ENCODE measurements around the gene SH2B3.

SH2B3 gene

DNA sequence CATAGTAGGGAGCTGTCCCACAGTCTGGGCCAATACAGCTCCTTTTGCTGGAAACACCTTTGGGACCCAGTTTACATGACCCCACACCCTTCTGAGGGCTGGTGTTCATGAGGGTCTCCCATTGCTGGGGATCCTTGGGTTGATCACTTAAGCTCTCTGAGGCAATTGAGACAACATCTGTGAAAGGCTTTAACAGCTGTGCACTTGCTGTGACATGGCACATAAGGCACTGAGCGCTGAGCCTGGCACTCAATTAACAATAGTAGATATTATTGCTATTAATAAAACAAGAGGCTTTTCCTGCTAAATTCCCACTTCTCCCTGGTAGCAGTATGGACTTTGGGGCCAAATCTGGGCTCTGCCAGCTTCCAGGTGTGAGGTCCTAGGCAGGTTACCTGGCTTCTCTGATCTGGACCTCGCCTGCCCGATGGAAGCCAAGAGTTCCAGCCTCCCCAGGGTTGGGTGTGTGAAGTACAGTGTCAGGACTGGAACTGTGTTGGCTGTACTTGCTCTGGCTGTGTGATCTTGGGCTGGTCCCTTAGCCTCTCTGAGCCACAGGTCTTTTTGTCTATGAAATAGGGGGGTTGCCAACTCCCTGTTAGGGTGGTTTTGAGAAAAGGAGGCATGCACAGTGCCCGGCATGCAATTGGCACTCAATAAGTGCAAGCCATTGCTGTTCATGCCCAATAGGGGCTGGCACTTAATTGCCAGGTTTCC, 3.1 kb downstream of the SH2B3 start:
- DNase-seq (ENCODE audit: low read depth in 3 of 3, low spot score in 1 of 3), result no peak

DNA sequence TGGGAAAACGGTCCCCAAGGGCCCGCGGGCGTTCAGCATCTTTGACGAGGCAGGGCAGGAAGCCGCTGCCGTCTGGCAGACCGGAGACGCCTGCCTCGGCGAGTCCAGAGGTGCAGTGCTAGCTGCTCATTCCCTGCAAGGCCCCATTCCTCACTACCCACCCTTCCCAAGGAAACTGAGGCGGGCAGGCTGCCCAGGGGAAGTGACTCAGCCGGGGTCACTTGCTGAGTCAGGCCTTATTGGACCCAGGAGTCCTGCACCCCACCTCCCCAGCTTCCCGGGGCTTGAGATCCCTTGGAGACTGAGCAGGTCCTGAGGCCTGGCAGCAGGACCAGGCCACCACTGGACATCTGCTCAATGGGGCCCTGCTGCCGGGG, 3.7 kb downstream of the SH2B3 start:
- no peak for DNase-seq (ENCODE audit: low read depth in 3 of 3, low spot score in 1 of 3)

DNA sequence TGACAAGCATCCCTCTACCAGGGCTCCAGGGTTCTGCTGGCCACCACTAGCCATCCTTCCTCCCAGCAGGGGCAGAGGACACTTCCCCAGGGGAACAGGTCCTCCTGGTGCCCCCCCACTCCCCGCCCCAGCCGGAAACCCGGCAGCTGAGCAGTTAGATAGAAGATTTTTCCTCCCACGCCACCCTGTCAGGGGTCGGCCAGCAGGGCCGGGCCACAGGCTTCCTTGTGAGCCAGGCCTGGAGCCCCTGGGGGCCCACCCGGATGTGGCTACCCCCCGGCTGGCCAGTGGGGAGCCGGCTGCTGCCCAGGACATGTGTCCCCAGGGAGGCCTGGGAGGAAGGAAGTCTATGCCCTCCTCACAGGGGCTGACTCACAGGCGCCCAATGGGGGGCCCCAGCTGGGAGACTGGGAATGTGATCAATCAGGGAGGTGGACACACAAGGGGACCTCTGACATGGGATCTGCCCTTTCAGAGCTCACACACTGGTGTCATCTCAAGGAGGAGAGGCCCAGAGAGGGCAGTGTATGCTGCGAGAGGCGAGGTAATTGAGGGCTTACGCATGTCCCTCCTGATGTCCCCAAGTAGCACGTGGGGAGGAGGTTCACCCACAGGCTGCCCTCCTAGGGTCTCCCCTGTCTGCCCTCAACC, 4.2 kb downstream of the SH2B3 start:
- no peak for DNase-seq (ENCODE audit: low read depth in 3 of 3, low spot score in 1 of 3)

DNA sequence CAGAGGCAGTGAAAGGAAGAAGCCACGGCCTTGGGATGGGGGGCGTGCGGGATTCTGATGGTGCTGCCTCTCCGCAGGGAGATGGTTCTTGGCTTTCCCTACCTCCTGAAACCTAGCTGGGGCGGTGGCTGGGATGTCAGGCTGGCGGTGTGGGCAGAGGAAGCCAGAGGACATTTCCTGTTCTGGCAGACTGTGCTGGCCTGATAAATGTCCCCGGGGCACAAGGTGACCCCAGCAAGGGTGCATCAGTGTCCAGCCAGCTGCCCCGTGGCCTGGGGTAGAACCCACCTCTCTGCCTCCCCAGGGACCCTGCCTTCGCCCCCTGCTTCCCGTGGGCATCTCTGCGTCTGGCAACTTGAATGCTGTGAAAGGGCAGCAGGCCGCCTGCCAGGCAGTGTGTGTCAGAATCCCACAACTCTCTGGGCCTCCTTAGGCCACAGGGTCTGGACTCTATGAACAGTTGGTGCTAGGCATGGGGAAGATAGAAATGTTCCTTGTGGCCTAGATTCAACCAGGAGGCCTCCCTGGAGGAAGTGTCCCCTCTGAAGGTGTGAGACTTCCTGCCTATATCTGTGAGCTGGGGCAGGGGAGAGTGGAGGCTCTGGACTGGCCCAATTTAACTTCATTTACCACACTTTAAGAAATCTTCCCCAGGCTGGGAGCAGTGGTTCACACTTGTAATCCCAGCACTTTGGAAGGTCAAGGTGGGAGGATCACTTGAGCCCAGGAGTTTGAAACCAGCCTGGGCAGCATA, 4.9 kb downstream of the SH2B3 start:
- DNase-seq (ENCODE audit: low read depth in 3 of 3, low spot score in 1 of 3), result no peak

DNA sequence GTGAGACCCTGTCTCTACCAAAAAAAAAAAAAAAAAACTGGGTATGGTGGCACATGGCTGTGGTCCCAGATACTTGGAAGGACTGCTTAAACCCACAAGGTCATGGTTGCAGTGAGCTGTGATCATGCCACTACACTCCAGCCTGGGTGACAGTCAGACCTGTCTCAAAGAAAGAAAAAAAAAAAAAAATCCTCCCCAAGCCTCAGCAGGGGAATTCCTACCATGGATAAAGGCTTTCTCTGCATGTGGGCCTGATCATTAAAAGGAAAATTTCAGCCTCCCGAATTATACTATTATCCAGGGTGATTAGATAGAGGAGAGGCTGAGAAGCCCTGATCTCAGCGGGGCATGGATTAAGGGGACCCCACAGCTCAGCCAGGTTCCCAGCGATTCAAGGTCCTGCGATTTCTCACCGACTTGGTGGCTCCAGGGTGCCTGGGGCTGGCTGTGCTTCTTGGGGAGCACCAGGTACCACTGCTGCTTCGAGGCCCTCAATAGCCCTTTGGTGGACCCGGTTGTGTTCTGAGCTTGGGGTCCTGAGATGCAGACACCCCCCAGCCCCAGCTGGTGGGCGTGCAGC, 5.6 kb downstream of the SH2B3 start:
- DNase-seq (ENCODE audit: low read depth in 3 of 3, low spot score in 1 of 3), result no peak

DNA sequence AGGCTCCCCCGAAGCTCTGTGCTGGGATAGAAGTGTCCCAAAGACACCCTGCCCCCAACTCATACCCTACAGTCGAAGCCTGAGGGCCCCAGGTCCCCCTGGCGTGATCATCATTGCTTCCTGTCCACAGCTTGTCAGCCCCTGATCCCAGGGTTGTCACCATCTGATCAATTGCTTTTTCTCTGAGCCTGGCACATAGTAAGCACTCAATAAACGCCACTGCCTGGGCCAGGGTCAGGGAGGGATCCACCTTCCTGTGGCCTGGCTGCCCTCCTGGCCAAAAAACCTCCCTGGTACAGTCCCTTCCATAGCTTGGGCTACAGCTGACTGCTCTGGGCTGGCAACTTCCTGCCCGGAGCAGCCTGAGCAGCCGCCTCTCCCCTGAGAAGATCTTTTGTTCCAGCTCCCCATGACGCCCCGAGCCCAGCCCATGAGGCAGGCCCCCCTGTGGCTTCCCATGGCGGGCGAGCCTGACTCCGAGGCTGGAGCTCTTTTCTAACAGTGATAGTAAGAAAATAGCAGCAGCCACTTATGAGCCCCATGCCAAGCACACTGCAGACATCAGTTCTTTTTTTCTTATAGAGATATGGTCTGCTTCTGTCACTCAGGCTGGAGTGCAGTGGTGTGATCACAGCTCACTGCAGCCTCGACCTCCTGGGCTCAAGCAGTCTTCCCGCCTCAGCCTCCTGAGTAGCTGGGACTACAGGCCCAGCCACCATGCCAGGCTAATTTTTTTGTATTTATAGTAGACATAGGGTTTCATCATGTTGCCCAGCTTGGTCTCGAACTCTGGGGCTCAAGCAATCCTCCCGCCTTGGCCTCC, 6.5 kb downstream of the SH2B3 start:
- no peak for DNase-seq (ENCODE audit: low read depth in 3 of 3, low spot score in 1 of 3)

DNA sequence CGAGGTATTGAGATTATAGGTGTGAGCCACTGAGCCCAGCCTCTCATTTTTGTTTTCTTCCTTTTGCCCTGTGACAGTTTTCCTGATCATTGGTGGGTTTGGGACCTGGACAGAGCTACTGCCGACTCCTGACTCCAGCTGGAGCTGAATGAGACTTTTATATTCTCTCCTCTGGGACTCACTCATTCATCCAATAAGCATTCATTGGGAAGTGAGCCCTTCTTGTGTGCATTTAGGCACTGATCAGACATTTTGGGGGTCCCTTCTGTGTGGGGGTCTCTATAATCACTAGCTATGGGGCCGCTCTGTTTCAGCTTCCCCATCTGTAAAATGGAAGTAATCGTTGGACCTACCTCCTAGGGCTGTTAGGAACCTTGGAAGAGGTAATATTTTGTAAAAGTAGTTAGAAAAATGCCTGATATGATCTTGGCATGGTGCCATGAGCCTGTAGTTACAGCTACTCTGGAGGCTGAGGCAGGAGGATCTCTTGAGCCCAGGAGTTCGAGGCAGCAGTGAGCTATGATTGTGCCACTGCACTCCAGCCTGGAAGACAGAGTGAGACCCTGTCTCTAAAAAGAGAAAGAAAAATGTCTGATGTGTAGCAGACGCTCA, 7.2 kb downstream of the SH2B3 start:
- DNase-seq (ENCODE audit: low read depth in 3 of 3, low spot score in 1 of 3), result no peak

DNA sequence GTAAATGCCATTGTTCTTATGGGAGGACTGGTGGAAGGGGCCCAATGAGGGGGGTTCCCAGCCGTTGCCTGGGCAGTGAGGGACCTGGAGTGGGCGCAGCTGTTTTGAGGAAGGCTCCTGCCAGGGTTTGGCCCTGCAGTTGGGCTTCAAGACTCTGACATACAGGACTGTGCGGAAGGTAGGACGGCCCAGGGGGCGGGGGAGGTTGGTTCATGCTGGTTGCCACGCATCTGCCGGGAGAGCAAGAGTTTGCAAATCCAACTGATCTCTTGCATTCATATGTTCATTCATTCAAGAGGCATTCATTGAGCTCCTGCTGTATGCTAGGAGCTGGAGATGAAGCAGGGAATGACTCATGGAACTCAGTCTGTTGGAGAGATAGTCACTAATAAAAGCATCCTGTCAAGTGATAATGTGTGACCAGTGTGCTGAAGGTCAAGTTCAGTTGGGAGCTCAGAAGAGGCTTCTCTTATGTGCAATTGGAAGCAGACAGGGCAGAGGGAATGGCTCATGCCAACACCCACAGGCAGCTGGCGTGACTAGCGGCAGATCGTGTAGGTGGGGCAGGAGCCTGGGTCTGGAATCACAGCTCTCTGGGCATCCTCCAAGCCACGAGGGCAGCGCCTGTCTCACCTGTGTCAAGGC, 7.8 kb downstream of the SH2B3 start:
- no peak for DNase-seq (ENCODE audit: low read depth in 3 of 3, low spot score in 1 of 3)

DNA sequence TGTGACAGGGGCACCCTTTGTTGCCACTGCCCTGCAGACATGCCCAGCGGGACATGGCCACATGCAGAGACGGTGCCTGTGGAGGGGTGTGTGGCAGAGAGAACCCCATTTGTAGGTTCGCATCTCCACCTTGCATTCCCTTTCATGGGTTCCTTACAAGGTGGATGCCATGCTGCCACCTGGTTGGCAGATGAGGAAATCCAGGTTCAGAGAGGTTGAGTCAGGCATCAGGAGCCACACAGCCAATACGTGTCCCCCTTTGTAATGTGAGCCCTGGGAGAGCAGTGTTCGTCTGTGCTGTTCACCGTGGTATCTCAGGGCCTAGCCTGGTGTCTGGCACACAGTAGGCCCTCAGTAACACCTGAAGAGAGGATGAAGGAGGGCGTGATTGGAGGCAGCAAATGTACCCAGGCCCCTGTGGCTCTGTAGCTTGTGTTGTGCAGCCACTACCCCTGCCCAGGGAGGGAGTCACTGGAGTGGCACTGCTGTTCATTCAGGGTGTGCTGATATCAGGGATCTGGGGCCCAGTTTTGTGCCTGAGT, 9.1 kb downstream of the SH2B3 start:
- DNase-seq (ENCODE audit: low read depth in 3 of 3, low spot score in 1 of 3), result no peak

DNA sequence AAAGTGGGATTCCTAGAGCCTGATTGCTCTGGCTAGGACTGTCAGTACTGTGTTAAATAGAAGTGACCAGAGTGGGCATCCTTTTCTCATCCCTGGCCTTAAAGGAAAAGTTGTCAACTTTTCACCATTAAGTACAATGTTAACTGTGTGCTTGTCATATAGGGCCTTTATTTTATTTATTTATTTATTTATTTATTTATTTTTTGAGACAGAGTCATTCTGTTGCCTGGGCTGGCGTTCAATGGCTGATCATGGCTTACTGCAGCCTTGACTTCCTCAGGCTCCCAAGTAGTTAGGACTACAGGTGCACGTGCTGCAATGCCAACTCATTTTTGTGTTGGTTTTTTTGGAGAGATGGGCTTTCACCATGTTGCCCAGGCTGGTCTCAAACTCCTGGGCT, 11.6 kb downstream of the SH2B3 start:
- DNase-seq (ENCODE audit: low read depth in 3 of 3, low spot score in 1 of 3), result no peak

DNA sequence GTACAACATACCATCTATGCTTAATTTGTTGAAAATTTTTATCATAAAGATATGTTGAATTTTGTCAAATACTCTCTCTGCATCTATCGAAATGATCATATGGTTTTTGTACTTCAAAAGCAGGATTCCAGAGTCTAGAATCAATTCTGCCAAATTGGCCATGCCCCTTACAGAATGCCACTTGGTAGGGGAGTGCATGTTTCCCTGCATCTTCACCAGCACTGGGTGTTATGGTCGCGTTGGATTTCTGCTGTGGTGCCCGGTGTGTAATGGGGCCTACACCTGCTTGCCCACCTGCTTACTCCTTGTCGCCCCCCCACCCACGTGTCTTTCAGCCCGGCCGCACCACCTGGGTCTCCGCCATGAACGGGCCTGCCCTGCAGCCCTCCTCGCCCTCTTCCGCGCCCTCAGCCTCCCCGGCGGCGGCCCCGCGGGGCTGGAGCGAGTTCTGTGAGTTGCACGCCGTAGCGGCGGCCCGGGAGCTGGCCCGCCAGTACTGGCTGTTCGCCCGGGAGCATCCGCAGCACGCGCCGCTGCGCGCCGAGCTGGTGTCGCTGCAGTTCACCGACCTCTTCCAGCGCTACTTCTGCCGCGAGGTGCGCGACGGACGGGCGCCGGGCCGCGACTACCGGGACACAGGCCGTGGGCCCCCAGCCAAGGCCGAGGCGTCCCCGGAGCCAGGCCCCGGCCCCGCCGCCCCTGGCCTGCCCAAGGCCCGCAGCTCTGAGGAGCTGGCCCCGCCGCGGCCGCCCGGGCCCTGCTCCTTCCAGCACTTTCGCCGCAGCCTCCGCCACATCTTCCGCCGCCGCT, 12.3 kb downstream of the SH2B3 start:
- no peak for DNase-seq (ENCODE audit: low read depth in 3 of 3, low spot score in 1 of 3)

DNA sequence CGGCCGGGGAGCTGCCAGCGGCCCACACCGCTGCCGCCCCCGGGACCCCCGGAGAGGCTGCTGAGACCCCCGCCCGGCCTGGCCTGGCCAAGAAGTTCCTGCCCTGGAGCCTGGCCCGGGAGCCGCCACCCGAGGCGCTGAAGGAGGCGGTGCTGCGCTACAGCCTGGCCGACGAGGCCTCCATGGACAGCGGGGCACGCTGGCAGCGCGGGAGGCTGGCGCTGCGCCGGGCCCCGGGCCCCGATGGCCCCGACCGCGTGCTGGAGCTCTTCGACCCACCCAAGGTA, 12.8 kb downstream of the SH2B3 start:
- no peak for DNase-seq (ENCODE audit: low read depth in 3 of 3, low spot score in 1 of 3)

DNA sequence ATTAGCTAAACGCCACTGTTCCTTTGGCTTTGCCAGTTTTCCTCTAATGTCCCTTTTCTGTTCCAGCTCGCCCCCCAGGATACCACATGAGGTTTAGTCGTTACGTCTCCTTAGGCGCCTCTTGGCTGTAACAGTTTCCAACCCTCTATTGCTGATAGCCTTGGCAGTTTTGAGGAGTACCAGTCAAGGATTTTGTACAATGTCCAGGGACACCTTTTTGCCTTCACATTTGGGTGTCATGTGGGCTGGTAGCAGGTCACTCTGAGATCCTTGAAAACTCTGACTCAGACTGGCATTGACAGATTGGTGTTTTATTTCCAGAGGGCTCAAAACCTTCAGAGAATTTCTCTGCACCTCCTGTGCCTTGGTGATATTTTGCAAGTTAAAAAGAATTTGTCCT, 14.1 kb downstream of the SH2B3 start:
- DNase-seq (ENCODE audit: low read depth in 3 of 3, low spot score in 1 of 3), result no peak

DNA sequence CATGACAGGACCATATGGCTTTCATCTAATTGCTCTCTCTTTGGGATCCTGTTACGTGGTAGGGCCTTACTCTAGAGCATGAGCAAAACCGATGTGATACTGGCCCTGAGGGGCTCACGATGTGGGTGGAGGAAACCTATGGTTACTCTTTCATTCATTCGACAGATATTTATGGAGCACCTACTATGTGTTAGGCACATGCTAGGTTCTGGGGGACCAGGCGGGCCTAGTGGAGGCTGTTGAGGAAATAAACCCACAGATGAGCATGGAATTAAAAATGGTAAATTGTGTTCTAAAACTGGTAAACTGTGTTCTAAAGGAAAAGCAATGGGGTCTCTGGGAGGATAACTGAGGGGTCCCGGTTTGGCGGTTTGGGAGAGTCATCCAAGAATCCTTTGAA, 14.8 kb downstream of the SH2B3 start:
- no peak for DNase-seq (ENCODE audit: low read depth in 3 of 3, low spot score in 1 of 3)

DNA sequence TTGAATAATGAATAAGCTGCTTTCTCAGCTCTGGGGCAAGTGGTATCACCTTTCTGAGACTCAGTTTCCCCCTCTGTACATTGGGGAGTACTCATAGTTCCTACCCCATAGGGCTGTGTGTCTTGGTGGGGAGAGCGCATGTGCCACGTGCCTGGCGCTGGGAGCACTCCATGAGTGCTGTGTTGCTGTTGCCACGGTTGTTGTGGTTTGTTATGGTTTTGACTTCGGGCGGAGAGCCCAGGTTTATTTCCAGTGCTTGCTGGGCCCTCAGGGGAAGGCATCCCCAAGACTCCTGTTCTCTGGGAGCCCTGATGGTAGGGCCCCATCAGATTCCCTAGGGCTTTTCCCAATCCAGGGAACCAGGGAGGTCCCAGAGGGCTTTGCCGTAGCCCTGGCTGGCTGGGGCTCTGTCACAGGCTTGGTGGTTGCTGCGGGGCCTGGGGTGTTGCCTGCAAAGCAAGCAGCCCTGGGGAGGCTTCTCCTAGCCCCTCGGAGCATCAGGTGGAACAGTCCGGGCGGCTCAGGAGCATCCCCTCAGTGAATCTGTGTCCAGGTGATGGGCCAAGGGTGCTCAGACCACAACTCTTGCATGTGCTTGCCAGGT, 18.6 kb downstream of the SH2B3 start:
- DNase-seq (ENCODE audit: low read depth in 3 of 3, low spot score in 1 of 3), result no peak

DNA sequence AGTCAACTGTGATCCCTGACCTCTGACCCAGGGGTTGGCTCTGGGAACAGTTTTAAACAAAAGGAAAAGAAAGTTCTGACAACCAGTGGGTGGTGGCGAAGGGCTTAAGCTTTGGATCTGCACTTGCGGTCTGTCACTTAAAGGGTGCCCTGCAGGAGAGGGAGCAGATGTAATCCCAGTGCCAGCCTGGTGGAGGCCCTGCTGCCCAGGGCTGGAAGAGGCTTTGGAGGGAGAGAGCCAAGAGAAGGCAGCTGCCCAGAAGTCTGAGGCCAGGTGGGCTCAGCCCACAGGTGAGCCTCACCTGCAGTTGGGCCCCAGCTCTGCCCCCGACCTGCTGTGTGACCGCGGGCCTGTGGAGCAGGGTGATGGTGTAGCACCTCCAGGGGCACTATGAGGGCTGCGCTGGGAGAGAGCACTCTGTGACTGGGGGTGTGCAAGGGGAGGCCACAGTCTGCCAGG, 19.1 kb downstream of the SH2B3 start:
- DNase-seq (ENCODE audit: low read depth in 3 of 3, low spot score in 1 of 3), result no peak

DNA sequence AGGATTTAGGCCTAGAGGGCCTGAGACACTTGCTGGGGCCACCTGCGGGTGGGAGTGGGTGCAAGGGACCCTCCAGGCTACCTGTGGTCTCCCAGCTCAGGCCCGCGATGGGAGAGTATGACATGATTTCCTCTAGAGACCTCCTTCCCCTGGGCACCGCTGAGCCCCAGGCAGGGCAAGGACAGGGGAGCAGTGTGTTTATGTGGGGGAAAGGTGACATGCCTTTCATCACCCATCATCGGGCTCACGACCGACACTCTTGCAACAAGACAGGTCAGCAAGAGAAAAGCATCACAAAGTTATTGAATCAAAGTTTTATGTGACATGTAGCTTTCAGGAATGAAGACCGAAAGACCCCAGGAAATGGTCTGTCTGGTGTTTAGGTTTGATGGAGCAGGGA, 19.9 kb downstream of the SH2B3 start:
- no peak for DNase-seq (ENCODE audit: low read depth in 3 of 3, low spot score in 1 of 3)

DNA sequence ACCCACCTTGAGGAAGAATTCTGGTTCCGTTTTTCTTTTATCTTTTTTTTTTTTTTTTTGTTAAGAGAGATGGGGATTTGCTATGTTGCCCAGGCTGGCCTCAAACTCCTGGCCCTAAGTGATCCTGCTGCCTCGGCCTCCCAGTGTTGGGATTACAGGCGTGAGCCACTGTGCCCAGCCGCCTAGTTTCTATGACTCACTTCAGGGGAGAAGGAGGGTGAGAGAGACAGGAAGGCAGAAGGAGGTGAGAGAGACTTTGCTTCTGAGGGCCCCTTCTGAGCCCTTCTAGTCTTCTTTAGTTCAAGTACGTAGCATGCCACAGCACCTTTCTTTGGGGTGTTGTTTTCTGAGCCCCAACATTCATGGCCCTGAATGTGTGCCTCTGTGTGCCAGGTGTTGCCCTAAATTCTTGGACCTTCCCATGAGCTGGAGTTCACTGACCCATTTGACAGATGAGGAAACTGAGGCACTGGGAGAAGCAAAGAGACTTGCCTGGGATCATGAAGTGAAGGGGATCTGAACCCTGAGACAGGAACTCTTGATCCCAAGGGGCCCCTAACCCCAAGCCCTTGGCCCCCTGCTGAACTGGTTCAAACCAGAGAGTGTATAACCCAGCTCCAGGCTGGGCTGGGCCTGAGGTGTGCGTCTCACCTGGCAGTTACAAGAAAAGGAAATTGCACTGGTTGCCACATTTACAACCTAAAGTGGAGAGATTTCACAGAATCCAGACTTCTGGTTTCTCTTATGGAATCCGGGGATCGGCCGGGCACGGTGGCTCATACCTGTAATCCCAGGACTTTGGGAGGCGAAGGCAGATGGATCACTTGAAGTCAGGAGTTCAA, 20.8 kb downstream of the SH2B3 start:
- DNase-seq (ENCODE audit: low read depth in 3 of 3, low spot score in 1 of 3), result no peak

All from stimulated activated CD4-positive, alpha-beta T cell treated with anti-CD3 and anti-CD28 coated beads, TNF-alpha, amount 100 ng/mL, for 1 hour (primary cell).